Colonic mucosa (tissue), 4 donors: ENCODE results near the gene TMPRSS12. TPM values are rescaled to one million over a fixed set of nuclear protein-coding genes. Genes with fewer than 3 reads are reported as not detected.
"Not testable (repeated sequence)": the region's sequence is repeated elsewhere in the genome, so short reads cannot be mapped to it uniquely, and the experiment has no call there.

Experiments used
- DNase-seq: peaks from one replicate; pipeline ENCODE4 v3.0.0-alpha.2; 2020
- H3K27ac ChIP-seq: fragments of 200-600 bp; one replicate; pipeline ENCODE4 v1.8.0; 2021
- H3K27me3 ChIP-seq: fragments of 200-600 bp; one replicate; pipeline ENCODE4 v1.8.0; 2021
- H3K36me3 ChIP-seq: fragments of 200-600 bp; one replicate; pipeline ENCODE4 v1.8.0; 2021
- H3K4me1 ChIP-seq: fragments of 200-600 bp; one replicate; pipeline ENCODE4 v1.8.0; 2021; ENCODE audit warnings: mild to moderate bottlenecking
- H3K4me3 ChIP-seq: fragments of 200-600 bp; one replicate; pipeline ENCODE4 v1.8.0; 2021
- H3K9ac ChIP-seq, 2 donors: one replicate each; pipeline ENCODE4 v1.7.0; 2013; ENCODE audit warnings: control low read depth in 2 of 2, low read depth in 2 of 2, low read length in 2 of 2
- H3K9me3 ChIP-seq: fragments of 200-600 bp; one replicate; pipeline ENCODE4 v1.8.0; 2021
- intact Hi-C: fragments of 100-400 bp; cut with DNase I; formaldehyde crosslinking; loops from one replicate; pipeline ENCODE4 v1.14.1; 2022
- total RNA-seq, 2 donors: library from RNA; stranded (reverse); fragmentation: NEBNext Ultra II Directional in 1 of 2; extraction: Animal tissue kit (Norgen Biotek cat#: 25700) in 1 of 2; gene quantifications; one replicate each; pipeline ENCODE4 v1.2.1, GENCODE V29; 2021
- TF ChIP-seq, protein P1 (sequence below): fragments of 200-600 bp; IDR thresholded peaks from one replicate; pipeline ENCODE4 v1.8.0; 2022; ENCODE audit warnings: antibody characterized with exemption, mild to moderate bottlenecking
- donor health status: healthy.
- donor health status: DM: no; HTN: no; CAD: no.
- donor health status: DM: no; HTN: no; CAD: no.

The TMPRSS12 gene
- total RNA-seq, 2 donors from 2014 or later: not detected

DNA sequence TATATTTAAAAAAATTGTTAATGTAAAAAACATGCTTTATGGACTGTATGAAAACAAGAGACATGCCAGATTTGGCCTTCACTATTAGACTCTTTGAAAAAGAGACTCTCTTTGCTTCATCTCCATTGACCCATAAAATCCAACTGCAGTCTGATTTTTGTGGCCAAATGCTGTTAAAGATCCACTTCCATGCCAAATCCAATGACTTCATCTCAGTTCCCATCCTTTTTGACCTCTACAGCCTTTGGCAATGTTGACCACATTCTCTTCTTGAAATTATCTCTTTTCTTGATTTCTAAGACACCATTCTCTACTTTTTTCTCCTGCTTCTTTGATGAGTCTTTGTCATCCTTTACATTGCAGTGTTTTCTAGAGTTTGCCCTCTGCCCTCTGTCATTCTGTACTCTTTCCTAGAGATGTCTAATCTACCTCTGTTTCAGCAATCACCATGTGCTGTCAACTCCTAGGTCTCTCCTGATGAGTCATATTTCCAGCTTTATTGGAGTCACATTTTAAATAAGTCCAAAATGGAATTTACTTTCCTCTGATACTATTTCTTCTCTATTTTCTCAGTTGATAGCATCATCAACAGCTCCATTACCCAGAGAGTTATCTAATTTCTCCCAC lies 2.4 kb downstream of the TMPRSS12 start:
- Histone ChIP-seq H3K9ac (no peak overlapping the region), H3K36me3 (no peaks in the 10 kb centered on the region), H3K4me3 (no peak overlapping the region), H3K4me1 (no peaks in the 10 kb centered on the region), H3K27ac (no peak overlapping the region), H3K9me3 (no peaks in the 10 kb centered on the region), H3K27me3 (no peaks in the 10 kb centered on the region)
- intact Hi-C loops: no loop called here
- DNase-seq: no peak
- TF ChIP-seq, protein P1, sequence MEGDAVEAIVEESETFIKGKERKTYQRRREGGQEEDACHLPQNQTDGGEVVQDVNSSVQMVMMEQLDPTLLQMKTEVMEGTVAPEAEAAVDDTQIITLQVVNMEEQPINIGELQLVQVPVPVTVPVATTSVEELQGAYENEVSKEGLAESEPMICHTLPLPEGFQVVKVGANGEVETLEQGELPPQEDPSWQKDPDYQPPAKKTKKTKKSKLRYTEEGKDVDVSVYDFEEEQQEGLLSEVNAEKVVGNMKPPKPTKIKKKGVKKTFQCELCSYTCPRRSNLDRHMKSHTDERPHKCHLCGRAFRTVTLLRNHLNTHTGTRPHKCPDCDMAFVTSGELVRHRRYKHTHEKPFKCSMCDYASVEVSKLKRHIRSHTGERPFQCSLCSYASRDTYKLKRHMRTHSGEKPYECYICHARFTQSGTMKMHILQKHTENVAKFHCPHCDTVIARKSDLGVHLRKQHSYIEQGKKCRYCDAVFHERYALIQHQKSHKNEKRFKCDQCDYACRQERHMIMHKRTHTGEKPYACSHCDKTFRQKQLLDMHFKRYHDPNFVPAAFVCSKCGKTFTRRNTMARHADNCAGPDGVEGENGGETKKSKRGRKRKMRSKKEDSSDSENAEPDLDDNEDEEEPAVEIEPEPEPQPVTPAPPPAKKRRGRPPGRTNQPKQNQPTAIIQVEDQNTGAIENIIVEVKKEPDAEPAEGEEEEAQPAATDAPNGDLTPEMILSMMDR: no peak

DNA sequence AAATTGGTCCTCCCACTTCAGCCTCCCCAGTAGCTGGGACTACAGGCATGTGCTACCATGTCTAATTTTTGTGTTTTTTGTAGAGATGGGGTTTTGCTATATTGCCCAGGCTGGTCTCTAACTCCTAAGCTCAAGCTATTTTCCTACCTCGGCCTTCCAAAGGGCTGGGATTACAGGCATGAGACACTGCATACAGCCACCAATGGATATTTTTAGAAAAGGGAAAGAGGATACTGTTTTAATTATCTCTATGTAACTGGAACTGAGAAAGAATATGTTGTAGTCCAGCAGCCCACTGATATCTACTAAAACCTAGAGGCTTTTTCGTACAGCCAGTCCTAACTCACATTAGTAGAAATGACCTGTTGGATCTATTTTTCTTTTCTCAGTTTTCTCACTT lies 6.2 kb downstream of the TMPRSS12 start:
- no peaks in the 10 kb centered on the region for H3K27me3 ChIP-seq
- no peak overlapping the region for H3K27ac ChIP-seq
- TF ChIP-seq, protein P1: no peak
- no peak overlapping the region for H3K4me3 ChIP-seq
- DNase-seq: no peak
- intact Hi-C loops: no loop called here
- no peaks in the 10 kb centered on the region for H3K4me1 ChIP-seq
- H3K36me3 ChIP-seq: no peaks in the 10 kb centered on the region
- H3K9ac ChIP-seq: no peak overlapping the region
- no peaks in the 10 kb centered on the region for H3K9me3 ChIP-seq

DNA sequence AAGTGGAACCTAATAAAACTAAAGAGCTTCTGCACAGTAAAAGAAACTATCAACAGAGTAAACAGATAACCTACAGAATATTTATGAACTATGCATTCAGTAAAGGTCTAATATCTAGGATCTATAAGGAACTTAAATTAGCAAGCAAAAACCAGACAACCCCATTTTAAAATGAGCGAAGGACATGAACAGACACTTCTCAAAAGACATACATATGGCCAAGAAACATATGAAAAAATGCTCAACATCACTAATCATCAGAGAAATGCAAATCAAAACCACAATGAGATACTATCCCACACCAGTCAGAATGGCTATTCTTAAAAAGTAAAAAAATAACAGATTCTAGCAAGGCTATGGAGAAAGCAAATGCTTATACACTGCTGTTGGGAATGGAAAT lies 12.5 kb downstream of the TMPRSS12 start:
- H3K36me3 ChIP-seq, DNase-seq, H3K4me1 ChIP-seq, H3K27me3 ChIP-seq, H3K4me3 ChIP-seq, H3K27ac ChIP-seq, intact Hi-C loops, H3K9ac ChIP-seq, H3K9me3 ChIP-seq: not testable (repeated sequence)

DNA sequence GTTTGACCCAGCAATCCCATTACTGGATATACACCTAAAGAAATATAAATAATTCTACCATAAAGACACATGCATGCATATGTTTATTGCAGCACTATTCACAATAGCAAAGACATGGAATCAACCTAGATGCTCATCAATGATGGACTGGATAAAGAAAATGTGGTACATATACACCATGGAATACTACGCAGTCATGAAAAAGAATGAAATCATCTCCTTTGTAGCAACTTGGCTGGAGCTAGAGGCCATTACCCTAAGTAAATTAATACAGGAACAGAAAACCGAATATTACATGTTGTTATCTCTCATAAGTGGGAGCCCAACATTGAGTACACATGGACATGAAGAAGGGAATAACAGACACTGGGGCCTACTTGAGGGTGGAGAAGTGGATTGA lies 13.0 kb downstream of the TMPRSS12 start:
- not testable (repeated sequence) for H3K4me3 ChIP-seq

DNA sequence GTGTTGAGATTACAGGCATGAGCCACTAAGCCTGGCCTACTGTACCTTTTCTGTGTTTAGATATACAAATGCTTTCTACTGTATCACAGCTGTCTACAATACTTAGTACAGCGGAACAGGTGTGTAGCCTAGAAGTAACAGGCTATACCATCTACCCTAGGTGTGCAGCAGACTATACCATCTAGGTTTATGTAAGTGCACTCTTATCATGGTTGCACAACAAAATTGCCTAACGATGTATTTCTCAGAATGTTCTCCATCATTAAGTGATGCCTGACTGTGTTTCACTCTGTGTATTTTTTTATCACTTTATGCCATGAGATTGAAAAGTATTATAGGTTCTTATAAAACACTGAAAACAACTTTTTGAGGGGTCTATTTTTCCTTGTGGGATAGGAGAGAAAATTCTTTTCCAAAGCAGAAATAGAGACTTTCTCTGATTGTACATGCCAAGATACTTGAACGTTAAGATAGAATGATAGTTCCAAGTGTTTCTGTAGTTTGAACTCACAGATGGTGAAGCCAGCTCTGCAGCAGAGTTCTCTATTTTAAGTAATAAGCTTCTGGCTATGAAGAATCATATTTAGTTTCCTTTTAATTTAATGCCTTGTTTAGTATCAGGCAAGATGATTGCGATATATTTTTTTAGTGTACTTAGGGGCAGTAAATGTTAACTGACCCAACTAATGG lies 17.0 kb downstream of the TMPRSS12 start:
- Histone ChIP-seq H3K9ac (no peak overlapping the region), H3K36me3 (no peaks in the 10 kb centered on the region), H3K27me3 (no peaks in the 10 kb centered on the region), H3K27ac (no peak overlapping the region), H3K4me1 (no peaks in the 10 kb centered on the region), H3K9me3 (no peaks in the 10 kb centered on the region), H3K4me3 (no peak overlapping the region)
- TF ChIP-seq, protein P1: no peak
- intact Hi-C loops: no loop called here
- DNase-seq: no peak

More for the DNA sequence above, 13.0 kb downstream of the TMPRSS12 start:
- intact Hi-C loops, H3K27ac ChIP-seq, H3K9me3 ChIP-seq, H3K9ac ChIP-seq, H3K27me3 ChIP-seq, H3K36me3 ChIP-seq, H3K4me1 ChIP-seq, DNase-seq: not testable (repeated sequence)

DNA sequence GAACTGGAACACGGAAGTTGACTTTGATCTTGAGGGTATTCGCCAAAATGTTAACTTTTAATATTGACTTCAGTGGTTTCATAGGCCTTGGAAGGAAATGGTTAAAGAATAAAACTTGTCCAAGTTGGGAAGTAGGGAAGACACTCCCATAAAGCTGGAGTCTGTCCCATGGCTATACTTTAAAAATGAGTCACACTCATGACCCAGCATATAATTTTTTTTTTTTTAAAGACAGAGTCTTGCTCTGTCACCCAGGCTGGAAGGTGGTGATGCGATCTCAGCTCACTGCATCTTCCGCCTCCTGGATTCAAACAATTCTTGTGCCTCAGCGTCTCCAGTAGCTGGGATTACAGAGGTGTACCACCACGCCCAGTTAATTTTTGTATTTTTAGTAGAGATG lies 19.6 kb downstream of the TMPRSS12 start:
- Histone ChIP-seq H3K27me3 (no peaks in the 10 kb centered on the region), H3K9ac (no peak overlapping the region), H3K27ac (no peak overlapping the region), H3K9me3 (no peaks in the 10 kb centered on the region), H3K4me1 (no peaks in the 10 kb centered on the region), H3K4me3 (no peak overlapping the region), H3K36me3 (no peaks in the 10 kb centered on the region)
- TF ChIP-seq, protein P1: no peak
- intact Hi-C loops: no loop called here
- DNase-seq: no peak
